ENCODE measurements around the gene SORBS1.

The SORBS1 gene

DNA sequence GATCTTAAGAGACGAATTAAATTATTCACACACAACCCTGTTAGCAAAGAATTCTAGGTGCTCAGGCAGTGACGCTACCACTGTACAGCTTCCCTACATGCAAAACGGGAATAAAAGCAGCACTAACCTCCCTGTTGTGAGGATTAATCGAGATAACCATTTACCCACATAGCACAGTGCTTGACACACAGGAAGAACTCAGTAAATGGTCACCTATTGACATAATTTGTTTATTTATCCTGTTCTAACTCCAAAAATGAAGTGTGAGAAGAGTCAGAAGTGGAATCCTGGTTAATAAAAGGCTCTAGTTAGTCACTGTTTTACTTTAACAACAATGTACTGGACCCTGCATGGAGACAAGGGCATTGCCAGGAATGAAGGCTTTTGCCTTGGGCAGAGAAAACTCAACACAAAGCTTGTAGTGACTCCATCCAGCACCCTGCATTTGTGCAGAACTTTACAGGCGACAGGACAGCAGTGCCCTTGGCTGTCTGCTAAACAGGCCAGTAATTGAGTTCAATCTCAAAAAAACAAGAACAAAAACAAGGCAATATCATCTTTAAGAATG is 103.8 kb downstream of the SORBS1 start:
- no peak for DNase-seq

- DNase-seq, result no peak
Observed at GRCh38 chr10:95456516-95456915, 104.7 kb downstream of the SORBS1 start.

DNA sequence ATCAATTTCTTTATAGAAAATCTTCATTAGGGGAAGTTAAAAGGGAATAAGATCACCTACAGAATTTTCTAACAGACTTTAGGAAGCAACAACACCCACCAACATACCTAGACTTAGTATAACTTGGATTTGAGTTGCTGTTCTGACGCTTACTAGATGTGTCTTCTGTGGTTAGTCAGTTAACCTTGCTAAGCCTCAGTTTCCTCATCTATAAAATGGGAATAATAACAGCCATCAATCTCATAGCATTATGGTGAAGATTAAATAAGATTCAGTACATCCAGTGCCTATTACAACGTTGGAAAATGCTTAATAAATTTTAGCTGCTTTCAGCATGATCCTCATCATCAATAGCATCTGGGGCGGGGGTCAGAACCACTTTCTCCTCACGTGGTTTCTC is 106.2 kb downstream of the SORBS1 start:
- DNase-seq, result no peak

DNA sequence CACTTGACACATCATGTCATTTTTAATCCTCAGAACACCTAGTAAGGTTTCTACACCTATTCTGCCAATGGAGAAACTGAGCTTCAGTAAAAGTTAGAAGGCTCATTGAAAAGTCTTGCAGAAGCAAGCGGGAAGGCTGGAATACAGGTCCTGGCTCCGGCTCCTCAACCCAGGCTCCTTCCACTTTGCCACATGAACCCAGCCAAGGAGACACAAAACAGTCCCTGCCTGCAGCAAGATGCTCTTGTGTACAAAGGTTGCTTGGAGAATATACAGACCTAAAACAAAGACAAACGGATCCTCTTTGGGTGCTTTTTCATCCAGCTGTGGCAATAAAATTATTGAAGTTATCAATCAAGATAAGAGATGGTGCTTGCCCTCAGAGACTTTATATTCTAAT is 106.8 kb downstream of the SORBS1 start:
- no peak for DNase-seq

GRCh38 chr10:95451568-95452524 is 109.3 kb downstream of the SORBS1 start:
- DNase-seq, result no peak

DNA sequence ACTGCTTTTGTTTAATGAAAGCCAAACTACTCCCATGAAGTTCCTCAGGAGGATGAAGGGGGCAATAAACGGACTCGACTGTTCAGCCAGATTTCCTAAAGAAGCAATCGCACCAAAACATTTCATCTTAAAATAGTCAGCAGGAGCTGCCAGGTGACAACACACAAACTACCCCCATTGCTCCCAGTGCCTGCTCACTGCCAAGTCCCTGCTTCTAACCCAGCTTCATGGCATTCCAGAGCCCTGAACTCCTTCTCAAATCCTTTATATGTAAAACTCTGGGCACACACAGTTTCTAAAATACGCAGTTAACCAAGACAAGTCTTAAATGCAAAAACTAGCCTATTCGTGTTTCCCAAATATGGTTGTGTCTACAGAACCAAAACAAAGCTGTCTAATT is 110.0 kb downstream of the SORBS1 start:
- DNase-seq, result no peak

- DNase-seq, result no peak
Observed at GRCh38 chr10:95450188-95450587, 111.0 kb downstream of the SORBS1 start.

DNA sequence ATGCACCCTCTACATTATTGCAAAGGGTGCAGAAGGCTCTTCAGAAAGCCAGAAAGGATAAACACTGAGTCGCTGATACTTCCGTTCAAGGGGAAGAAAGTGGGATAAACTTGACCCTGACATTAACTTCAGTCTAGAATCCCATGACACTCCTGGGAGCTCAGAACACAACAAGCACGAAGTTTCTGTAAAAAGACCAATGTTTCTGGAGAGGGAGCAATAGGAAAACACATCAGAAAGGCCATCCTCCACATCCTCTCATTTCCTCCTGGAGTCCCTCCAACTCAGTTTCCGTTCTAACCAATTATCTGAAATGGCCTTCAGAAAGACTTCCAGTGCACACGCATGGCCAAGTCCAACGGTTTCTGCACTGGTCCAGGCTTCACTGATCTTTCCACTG is 113.5 kb downstream of the SORBS1 start:
- no peak for DNase-seq

GRCh38 chr10:95445837-95446486 is 115.2 kb downstream of the SORBS1 start:
- no peak for DNase-seq

GRCh38 chr10:95445223-95445836 is 115.8 kb downstream of the SORBS1 start:
- no peak for DNase-seq

DNA sequence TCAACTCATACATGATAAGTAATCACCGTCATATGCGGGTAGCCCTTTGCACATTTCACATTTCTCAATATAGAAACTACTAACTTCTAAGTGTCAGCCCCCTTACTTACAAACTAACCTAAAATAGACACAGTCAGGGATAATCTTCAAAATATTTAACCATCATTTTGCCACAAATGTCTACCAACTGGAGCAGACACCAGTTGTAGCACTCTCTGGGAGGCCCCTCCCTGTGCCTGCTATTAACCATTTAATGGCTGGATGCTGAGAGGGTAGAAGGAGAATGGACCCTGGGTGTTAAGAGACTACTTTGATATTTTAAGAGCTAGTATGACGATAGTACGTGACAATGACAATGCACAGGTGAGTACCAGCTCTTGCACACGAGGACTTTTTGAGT is 116.4 kb downstream of the SORBS1 start:
- DNase-seq, result no peak

DNA sequence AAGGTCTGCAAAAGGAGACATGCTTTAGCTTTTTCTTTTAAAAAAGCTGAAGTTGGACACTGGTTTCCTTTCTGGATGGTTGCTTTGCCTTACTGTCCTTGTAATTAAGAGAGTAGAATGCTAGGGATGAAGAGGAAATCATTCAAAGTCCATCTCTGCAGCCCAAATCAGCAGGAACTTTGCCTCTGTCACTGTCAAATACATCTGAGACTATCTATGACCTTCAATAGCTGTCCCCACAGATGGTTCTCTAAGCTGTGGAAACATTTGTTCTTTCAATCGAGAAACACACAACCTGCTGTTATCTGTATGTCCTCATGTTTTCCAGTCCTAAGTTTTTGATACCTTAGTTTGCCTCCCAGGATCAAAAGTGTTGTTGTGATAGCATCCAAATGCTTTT is 117.5 kb downstream of the SORBS1 start:
- no peak for DNase-seq

DNA sequence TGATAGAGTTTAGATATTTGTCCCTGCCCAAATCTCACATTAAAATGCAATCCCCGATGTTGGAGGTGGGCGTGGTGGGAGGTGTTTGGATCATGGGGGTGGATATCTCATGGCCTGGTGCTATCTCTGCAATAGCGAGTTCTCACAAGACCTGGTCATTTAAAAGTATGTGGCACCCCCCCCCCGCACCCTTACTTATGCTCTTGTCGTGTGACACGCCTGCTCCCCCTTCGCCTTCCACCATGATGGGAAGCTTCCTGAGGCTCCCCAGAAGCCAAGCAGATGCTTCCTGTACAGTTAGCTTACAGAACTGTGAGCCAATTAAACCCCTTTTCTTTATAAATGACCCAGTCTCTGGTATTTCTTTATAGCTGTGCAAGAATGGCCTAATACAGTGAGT is 118.8 kb downstream of the SORBS1 start:
- DNase-seq, result no peak

- DNase-seq, result no peak
Observed at GRCh38 chr10:95441547-95441923, 119.6 kb downstream of the SORBS1 start.

- DNase-seq, result no peak
Observed at GRCh38 chr10:95440756-95441546, 120.2 kb downstream of the SORBS1 start.

DNA sequence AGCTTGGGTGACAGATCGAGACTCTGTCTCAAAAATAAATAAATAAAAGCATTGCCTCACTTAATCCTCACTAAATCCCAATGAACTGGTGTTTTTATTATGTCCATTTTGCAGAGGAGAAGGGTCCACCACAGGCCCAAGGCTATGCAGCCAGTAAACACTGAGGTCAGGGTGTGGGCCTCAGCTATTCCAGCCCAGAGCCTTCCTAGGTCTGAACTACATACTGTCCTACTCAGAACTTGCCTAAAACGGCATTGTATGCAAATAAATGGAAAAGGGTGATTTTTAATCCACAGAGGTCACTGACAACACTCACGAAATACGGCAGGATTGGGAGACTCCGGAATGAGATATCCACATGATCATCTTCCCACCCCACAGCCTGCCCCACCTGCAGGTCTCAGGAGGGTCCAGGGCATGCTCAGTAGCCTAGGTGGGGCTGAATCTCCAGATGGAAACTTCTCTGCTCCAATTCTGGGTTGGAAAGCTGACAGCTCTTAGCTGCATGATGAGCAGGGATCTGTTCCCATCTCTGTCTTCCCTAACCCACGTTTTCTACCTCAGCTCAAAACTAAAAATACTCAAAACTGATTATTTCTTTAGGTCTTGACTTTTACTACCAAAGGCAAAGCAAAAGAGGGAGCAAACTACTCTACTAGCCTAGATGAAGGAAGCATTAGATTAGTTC is 121.0 kb downstream of the SORBS1 start:
- DNase-seq, result no peak

DNA sequence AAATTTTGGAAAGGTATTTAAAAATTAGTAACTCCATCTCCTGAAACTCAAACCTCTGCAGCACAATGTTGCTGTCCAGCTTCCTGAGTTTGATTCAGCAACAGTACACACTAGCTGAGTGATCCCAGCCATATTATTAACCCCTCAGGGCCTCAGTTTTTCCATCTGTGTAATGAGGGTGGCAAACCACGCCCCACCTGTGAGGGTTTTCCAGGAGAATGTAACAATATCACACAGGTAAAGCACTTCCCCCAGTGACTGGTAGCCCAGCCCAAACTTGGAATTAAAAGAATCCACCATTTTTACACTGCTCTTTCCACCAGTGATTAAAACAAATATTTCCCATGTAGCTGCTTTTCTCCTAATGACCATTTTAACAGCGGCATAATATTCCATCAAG is 122.4 kb downstream of the SORBS1 start:
- DNase-seq, result no peak

GRCh38 chr10:95437669-95438068 is 123.5 kb downstream of the SORBS1 start:
- no peak for DNase-seq

- no peak for DNase-seq
Observed at GRCh38 chr10:95435548-95436279, 125.5 kb downstream of the SORBS1 start.

- DNase-seq, result no peak
Observed at GRCh38 chr10:95434583-95434982, 126.6 kb downstream of the SORBS1 start.

- DNase-seq, result no peak
Observed at GRCh38 chr10:95431900-95432342, 129.2 kb downstream of the SORBS1 start.
